NCI-H187 treated with DMSO at 0.1 percent for 48 hours (cell line): ENCODE data around the gene TPBG.
"Not testable (repeated sequence)": the region's sequence is repeated elsewhere in the genome, so short reads cannot be mapped to it uniquely, and the experiment has no call there.

Experiments used
- DNase-seq: peaks from one replicate; lab custom pipeline; 2025; lab: John Stamatoyannopoulos, UW

Gene TPBG

DNA sequence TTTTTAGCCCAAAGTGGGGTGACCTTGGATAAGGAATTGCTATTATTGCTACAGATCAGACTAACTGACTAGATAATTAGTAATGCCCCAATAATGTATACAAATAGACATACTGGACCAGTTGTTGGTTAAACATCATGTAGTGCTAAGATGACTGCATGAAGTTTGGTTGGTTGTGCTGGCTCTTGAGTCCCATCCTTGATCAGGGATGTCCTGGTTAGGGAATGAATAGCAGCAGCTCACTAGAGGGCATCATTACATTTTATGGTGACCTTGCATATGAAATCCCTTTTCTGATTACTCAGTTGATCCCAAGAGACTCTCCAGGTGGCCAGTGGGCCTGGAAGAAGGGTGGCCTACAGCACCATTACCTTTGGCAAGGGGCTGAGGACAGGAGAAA is 10.9 kb downstream of the TPBG start:
- DNase-seq = no peak

DNA sequence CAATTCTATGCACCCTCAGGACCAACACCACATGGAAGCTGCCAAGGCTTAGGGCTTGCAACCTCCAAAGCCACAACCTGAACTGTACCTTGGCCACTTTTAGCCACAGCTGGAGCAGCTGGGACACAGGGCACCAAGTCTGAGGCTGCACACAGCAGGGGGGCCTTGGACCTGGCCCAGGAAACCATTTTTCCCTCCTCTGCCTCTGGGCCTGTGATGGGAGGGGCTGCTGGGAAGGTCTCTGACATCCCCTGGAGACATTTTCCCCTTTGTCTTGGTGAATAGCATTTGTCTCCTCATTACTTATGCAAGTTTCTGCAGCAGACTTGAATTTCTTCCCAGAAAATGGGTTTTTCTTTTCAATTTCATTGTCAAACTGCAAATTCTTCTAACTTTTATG is 13.0 kb downstream of the TPBG start:
- DNase-seq = no peak

GRCh38 chr6:82380566-82381185 is 17.1 kb downstream of the TPBG start:
- DNase-seq = no peak

GRCh38 chr6:82381278-82381677 is 17.7 kb downstream of the TPBG start:
- no peak for DNase-seq

DNA sequence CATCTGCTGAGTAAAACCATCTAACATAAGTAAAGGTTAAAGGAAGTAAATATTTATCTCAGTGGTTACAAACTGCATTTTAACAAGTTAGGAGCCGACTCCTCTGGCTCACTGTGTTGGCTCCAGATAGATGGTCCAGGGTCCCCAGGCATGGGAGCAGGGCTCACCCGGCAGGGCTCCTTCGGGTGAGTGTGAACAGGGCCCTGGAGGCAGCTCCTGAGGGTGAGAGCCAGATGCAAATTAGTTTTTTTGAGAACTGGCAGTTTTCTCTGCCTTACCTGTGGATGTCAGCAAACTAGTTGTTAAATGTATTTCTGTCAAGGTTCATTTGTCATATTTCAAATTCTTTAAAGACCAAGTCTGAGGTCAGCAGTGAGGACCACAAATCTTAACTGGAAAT is 21.5 kb downstream of the TPBG start:
- DNase-seq = no peak

DNA sequence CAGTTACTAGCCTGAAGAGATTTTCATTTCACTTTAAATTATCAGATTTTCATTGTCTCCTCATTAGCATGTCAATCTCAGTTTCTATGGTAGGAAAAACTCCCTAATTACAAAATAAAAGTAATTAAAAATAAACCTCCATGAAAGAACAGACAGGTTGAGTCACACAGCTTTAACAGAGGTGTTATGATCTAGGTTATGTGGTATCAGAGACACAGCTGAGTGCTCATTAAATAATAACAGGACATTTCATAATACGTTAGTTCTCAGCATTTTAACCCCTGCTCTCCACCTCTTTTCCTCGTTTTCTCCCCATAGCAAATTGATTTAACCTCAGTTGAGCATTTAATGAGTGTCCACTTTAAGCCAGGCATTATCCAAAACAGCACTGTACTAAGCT is 21.9 kb downstream of the TPBG start:
- no peak for DNase-seq

DNA sequence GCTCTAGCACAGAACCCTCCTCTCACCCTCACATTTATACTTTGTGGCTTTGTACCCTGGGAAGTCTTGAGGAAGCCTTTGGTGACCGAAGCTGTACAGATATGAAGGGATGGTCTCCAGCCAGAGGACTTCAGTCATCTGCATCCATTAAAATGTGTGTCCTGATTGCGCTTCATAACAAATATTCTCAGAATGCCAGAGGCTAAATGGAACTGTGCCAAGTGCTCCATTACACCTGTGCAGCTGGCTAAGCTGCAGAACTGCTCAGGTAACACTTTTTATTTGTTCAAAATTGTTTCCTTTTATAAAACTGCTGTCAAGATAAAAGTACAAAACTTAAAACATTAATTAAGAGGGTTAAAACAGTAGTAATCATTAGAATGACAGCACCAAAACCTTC is 22.3 kb downstream of the TPBG start:
- DNase-seq = no peak

DNA sequence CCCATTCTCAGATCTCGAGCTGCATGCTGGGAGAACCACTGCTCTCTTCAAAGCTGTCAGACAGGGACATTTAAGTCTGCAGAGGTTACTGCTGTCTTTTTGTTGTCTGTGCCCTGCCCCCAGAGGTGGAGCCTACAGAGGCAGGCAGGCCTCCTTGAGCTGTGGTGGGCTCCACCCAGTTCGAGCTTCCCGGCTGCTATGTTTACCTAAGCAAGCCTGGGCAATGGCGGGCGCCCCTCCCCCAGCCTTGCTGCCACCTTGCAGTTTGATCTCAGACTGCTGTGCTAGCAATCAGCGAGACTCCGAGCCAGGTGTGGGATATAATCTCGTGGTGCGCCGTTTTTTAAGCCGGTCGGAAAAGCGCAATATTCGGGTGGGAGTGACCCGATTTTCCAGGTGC is 31.2 kb downstream of the TPBG start:
- DNase-seq = not testable (repeated sequence)

DNA sequence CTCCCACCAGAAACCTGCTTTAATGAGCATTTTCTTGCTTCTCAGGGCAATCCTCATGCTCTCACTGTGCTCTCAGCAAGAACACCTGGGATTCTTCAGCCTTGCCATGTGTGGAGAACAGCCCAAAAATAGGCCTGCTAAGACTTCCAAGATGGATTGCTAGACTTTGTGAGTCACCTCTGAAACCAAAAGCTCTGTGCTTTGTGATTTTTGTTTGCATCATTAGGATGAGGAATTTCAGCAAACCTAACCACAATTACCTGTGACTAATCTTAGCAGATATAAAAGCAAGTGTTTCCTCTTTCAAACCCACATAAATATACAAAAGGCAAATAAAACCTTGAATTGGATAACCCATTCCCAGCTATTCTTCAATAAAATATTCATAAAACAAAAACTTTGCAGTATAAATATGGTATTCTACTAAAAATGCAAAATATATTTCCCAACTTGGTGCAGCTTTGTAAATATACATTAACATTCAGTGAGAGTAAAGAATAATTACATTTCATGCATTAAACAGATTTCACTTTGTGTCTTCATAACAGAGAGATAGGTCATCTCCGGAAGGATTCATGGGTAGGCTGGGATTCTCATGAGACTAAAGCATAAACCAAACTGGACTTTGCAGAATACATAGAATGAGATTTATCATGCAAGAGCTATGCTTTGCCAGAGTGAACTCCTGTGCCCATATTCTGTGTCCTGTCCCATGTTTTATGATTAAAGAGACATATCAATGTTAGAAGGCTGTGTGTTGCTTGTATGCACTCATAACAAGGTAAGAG is 33.5 kb downstream of the TPBG start:
- DNase-seq = no peak

DNA sequence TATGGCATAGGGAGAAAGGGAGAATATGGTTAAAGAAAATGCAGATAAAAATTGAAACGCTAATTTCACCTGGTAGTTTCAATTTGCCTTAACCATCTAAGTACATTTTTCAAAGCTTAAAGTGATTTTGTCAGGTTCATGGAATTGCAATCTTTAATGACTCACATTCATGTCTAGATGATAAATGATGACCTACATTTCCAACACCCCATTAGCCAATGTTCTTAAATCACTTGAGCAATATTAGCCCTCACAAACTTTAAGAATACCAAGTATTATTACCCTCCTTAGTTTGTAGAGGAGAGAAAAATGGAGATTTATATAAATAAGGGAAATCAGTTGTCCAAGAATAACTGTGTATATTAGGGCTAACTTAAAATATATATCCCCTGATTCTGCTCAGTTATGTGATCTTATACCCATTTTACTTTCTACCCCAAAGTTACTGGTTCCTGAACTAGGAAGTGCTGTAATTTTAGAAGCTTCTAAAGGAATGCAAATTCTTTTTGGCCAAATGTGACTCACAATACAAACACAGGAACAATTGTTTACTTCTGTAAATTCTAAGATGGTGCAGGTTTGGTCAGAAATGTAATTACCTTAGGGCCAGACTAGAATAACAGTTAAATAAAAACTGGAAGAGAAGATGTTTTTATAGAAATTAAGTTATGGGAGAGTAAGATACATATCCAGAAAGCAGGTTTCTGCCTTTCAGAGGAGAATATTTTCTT is 34.5 kb downstream of the TPBG start:
- DNase-seq = no peak

DNA sequence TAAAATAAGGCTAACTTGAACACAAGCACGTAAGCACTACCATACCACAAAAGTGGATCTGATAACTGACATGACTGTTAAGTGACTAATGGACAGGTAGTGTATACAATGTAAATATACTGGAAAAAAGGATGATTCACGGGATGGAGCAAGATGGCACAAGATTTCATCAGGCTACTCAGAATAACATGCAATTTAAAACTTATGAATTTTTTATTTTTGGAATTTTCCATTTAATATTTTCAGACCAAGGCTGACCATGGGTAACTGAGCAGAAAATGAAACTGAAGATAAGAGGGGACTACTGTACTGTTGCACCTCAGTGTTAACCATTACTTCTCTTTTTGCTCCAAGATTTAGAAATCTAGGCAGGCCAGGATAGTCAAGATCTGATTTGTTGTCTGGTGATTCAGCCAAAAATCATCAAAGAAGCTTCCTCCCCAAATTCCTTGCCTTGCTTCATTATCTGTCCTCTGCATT is 45.4 kb downstream of the TPBG start:
- no peak for DNase-seq

- DNase-seq = no peak
Measured at GRCh38 chr6:82410151-82410648, 46.6 kb downstream of the TPBG start.

GRCh38 chr6:82413868-82414267 is 50.3 kb downstream of the TPBG start:
- DNase-seq = no peak

- DNase-seq = no peak
Measured at GRCh38 chr6:82415820-82416219, 52.2 kb downstream of the TPBG start.

DNA sequence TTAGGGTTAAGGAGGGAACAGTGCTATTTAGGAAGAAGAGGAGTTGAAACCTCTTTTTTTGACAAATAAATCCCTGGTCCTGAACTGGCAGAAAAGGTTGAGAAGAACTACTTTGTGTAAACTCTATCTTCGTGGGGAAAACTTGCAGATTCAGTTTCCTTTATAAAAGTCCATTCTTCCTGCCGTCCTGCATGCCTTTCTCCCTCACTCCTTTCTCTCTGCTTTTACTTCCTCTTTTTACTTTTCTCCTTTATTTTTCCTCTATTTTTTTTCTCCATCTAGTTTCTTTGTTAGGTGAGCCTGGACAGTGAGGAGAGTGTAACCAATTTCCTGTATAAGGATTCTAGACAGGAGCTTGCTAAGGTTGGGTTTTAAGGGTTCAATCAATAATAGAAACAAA is 52.7 kb downstream of the TPBG start:
- DNase-seq = no peak
